Stimulated activated CD4-positive, alpha-beta T cell treated with anti-CD3 and anti-CD28 coated beads, Interleukin-12 subunit alpha, Interleukin-12 subunit beta, amount 100 ng/mL, for 4 hours (primary cell): ENCODE results near the gene BTAF1.
"Not testable (repeated sequence)": the region's sequence is repeated elsewhere in the genome, so short reads cannot be mapped to it uniquely, and the experiment has no call there.

Source experiments
- DNase-seq: peaks from one replicate; pipeline ENCODE4 v3.0.0-alpha.2; 2020

Gene BTAF1

DNA sequence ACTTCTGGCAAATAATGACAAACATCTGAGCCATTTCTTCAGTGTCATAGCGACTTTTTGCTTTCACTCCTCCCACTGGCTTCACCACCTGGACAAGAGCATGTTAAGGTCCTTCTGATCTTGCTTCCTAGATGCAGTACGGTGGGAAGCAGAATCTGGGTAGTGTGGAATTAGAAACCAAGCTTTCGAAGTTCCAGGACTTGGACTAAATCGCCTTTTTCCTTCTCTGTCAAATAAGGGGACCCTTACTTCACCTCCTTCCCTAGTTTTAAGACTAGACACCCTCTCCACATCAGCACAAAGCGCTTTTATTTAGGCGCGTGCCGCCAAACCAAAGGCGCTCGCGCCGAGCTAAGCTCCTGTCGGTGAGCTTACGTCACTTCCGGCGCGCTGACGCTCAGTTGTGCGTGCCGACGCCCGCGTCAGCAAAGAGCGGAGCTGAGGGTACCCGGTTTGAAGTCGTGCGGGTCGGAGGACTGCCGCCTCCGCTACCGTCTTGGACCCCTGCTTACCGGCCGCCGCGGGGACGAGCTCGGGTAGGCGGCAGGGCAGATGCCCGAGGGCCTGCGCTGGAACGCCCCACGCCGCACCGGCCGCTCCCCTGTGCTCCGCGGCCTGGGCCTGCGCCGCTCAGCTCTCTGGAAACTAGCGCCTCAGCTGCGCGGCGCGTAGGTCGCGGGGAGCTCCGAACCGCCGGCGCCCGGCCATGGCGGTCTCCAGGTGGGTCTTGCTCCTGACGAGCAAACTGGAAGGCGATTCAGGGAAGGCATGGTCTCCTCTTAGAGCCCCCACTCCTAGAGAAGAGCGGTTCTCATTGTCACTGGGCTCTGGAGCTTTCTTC, at the start of gene BTAF1:
TSS of gene BTAF1 (plus strand) at position 400 of the 841 bp plus-strand sequence. CDS start at position 707, 307 bp downstream.
- peak; percentile 90 for DNase-seq

DNA sequence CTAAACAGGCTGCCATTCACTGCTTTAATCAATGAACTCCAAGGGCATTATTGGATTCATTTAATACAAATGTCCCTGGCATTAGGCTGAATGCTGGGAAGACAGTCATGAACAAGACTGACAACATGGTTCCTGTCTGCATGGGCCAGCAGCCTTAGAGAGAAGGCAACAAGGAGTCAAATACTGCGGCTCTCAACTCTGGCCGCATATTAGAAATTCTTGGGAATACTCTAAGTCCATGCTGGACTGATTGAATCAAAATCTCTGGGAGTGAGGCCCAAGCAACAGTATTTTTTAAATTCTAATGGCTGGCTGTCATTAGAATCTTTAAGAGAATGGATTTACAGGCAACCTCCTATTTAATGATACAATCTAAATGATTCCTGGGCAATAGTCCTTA, 48.4 kb upstream of the BTAF1 start:
- DNase-seq = no peak

DNA sequence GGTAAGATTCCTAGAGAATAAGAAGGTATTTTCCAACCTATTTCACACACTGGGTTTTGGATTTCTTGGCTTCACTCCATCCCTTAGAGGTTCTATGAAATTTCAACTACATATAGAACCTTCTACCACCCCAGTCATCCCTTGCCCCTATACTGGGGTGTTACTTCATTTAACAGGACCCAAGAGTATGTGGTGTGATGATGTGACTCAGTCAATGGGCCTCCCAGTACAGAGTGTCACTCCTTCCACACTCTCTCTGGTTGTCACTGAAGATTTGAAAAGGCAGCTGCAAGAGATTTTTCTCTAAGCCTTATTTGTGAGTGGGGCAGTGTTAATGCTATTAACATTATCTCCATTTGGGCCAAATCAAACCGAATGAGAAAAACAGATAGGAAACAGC, 47.8 kb upstream of the BTAF1 start:
- DNase-seq = no peak

DNA sequence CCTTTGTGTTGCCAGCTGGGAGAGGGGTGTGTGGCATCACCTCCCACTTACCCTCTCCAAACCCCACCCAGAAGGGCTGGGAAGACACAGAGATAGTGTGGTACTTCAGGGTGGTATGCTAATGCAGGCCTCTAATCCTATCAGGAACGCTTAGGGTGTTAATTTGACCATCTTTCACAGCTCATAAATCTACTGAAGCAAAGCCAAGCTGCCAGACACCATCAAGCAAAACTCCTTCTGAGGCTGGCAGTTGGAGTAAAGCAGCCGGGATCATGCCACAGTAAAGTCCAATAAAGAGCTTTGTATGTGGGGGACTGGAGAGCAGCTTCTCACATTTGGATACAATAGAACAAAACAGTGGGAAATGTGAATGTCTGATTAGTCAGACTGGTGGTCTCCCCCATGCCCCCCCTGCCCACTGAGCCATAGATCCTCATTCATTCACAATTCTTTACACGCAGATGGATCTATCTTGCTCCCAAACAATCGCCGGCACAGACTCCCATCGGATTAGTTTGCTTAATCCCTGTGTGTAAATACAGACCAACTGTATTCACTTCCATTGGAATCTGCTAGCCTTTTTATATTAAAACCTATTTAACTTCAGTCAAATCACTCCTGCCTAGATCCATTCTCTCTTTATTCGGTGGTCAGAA, 43.9 kb upstream of the BTAF1 start:
- DNase-seq = no peak

DNA sequence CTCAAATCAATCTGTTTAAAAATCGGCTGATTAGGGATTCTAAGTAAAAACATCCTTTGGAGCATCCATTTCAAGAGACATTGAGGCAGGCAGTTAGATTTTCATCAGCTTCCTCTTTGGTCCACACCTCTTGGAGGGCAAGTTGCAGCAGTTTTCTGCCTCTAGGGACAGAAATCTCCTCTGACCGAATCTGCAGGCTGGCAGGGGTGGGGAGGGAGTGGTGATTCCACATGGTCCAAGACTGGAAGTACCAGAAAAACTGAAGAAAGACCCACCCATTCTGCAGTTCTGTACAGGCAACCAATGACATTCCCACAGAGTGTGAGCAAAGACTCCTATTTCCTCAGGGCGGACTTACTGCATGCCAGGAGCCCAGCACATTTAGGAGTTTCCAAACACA, 43.3 kb upstream of the BTAF1 start:
- DNase-seq = no peak

DNA sequence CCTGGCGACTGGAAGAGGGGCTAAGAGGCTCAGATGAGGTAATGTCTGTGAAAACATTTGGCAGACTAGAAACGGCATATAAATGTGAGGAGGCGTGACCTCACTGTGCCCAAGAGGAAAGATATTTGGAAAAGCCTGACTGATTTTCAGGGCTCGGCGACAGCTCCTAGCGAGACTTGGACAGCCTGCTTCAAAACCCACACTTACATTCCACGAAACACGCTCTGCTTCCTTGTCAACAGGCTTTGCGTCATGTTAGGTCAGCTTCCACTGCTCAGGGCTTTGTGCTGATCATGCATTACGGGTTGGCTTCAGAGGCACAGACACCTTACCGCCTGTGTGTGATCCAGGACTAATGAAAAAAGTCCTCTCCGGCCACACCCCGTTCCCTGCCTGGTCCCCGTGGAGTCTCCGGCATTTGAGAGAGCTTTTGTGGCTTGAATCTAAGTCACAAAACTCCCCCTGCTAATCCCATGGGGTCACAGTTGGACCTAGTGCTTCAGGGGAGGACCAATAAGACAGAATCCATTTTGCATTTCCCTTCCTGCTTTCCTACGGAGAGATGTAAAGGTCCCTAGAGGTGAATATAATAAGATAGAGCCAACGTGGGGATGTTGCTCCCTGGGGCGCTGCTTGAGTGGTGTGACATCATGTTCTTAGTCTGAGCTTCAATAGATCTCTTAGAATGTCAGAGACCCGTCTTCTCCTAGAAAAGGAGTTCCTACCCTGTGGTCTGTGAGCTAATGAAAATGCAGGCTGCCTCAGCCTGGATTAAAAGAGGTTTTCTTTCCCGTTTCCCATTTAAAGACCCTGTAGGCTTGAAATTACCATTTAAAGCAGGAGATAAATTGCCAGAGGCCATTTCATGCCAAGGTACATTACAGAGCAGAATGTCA, 39.8 kb upstream of the BTAF1 start:
- DNase-seq = no peak

DNA sequence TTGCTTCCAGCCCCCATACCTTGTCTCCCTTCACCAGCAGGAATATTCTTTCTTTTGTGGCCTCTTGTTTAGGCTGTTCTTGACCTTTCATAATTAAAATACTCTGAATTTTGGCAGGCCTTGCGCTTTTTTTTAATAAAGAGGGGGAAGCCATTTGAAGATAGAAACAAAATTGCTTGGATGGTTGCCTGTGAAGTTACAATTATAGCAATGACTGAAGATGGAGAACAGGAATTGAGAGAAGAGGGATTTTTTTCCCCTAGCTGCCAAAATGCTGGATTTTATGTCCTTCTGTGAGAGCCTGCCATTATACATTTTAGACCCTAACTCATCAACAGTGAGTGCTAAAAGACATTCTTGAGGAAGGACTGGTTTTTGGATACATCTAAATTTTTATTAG, 39.0 kb upstream of the BTAF1 start:
- DNase-seq = no peak

DNA sequence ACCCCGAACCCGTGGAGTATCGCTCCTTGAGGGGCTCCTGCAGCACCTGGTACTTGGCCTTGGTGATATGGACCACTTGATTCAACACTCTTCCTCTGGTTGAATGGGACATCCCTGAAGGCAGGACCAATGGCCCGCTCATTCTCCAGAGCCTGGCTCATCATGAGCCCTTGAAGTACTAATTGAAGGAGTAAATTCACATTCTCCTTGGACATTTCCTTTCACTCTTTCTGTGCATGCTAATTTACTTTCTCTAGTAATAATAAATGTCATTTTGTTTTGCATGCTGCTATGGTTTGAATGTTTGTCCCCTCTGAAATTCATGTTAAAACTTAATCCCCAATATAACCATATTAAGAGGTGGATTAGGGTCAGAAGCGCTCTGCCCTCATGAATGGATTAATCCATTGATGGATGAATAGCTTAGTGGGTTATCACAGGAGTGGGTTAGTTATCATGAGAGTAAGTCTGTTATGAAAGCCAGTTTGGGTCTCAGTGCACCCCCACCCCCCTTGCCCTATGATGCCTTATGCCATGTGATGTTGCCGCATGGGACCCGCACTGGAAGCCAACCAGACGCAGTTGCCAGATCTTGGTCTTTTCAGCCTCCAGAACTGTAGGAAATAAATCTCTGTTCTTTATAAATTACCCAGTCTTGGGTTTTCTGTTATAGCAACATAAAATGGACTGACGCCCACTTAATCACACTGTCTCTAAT, 38.0 kb upstream of the BTAF1 start:
- no peak for DNase-seq

DNA sequence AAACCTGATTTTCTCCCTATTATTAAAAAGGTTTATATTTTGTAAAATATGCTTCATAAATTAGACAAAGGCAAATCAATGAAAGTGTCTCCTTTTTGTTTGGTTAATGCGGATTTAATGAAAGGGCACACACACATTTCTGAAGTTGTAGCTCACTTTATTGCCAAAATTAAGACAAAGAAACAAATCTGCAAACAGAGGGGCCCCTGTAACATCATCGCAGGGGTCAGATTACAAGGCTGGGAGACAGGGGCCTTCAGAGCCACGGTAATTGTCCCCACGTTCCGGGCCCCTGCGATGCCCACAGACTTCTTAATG, 36.7 kb upstream of the BTAF1 start:
- no peak for DNase-seq

DNA sequence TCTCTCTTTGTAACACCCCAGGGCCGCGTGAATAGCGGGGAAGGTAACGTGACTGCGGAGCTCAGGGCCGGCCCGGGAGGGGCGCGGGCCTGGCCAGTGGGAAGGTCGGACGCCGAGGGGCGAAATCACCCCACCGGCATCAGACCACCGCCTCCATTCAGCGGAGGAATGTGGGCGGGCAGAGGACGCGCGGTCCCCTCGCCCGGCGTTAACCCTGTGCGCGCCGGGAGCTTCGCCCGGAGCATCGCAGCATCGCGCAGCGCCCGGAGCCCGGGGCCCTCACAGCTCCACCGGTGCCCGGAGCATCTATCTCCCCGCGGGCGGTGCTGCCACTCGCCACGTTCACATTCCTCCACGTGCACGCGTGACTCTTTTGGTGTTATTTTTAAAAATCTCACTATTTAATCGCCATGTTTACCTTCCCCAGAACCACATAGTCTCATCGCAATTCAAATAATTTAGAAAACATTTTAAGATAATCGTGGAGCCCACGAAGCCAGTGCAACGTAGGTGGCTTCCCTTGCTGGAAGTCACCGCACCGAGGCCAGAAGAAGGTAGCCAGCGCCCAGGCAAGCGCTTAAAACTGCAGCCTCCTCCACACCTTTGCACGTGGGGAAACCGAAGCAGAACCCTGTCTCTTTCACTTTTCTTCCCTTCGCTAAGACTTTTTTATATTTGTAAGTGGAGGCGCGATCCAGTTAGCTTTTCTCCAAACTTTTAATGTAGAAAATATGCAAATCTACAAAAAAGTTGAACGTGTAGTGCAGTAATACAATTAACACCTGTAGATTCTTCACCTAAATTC, 36.1 kb upstream of the BTAF1 start:
- DNase-seq = peak; percentile 11

DNA sequence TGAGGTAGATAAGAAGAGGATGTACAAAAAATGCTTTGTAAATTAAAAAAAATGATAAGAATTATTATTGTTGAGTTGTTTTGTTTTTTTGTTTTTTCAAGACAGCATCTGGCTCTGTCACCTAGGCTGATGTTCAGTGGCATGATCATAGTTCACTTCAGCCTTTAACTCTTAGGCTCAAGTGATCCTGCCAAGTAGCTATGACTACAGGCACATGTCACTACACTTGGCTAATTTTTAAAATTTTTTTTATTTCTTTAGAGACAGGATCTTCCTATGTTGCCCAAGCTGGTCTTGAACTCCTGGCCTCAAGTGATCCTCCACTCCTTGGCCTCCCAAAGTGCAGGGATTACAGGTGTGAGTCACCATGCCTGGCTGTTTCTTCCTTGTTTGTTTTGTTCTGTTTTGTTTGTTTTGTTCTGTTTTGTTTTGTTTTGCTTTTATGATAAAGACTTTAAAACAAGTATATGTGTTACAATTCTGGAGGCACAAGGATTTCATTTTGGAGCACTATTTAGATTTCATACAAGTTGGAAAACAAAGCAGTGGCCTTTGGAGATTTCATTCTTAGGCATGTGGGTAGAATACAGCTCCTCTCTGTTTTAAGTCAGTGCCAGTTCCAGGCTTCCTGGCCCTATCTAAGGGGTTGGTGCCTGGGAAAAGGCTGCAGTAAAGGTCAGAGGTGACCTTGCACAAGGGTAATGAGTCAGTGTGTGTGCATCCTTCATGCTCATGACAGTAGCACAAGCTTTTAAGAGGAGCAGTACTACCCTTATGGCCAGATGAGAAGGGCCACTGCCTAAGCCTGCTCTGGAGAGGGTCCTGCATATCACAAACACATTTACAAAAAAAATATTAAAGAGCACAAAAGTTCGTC, 32.2 kb upstream of the BTAF1 start:
- no peak for DNase-seq

DNA sequence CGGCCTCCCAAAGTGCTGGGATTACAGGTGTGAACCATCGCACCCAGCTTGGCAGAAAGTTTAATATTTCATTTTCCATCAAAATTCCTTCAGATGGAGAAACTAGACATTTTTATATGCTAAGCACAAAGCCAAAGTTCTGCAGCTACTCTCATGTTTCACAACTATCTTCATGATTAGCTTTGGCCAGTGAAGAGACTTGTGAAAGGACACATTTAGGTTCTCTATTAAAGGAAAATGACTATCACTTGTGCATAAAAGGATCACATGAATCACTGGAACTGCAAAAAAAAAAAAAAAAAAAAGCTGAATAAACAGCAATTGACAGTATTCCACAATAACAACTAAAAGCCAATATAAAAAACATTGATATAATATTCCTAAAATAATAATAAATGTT, 30.5 kb upstream of the BTAF1 start:
- no peak for DNase-seq

DNA sequence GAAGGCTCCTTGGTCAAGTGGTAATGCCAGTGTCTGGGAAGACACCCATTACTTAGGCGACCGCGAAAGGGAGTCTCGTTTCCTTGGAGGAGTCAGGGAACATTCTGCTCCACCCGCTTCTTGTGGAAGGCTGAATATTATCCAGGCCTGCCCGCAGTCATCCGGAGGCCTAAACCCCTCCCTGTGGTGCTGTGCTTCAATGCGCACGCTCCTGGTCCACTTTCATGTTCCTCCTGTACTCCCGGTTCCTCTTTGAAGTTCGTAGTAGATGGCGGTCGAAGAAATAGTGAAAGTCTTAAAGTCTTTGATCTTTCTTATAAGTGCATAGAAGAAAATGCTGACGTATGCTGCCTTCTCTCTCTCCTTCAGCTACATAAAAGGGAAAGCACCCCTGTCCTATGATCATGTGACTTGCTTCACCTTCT, 29.3 kb upstream of the BTAF1 start:
- not testable (repeated sequence) for DNase-seq

DNA sequence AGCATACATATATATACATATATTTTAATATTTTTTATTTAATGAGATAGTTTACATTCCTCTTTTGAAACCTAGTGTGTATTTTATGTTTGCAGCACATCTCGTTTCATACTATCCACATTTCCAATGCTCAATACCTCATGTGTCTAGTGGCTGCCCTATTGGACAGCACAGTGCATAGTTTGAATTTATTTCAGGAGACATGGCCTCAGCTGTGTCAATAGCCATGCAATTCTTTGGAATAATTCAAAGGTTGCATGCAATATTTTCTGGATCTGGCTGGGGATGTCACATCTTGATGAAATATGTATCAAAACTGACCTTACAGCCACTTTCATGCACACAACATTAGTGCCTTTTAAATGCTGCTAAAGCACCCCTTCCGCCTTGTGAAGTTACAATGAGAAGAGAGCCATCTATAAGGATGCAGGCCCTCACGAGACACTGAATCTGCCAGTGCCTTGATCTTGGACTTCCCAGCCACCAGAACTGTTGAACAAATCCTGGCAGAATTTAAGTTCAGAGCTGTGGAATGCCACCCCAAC, 27.3 kb upstream of the BTAF1 start:
- no peak for DNase-seq

DNA sequence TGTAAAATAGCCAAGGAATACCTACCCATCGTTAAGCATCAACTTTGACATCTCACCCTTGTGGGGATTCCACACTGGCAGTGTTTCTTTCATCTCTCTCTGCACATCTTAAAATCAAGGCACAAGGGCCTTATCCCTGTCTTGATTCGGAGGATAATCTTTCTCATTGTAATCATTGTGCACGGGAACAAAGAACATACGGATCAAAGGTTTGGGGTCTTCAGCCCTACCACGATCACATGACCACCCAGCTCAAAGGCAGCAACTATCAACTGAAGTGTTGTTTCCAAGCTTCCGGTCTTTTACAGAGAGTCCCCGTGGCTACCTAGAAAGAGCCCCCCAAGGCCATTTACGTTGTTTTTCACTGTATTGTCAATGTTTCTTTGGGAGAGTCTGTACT, 26.1 kb upstream of the BTAF1 start:
- no peak for DNase-seq

DNA sequence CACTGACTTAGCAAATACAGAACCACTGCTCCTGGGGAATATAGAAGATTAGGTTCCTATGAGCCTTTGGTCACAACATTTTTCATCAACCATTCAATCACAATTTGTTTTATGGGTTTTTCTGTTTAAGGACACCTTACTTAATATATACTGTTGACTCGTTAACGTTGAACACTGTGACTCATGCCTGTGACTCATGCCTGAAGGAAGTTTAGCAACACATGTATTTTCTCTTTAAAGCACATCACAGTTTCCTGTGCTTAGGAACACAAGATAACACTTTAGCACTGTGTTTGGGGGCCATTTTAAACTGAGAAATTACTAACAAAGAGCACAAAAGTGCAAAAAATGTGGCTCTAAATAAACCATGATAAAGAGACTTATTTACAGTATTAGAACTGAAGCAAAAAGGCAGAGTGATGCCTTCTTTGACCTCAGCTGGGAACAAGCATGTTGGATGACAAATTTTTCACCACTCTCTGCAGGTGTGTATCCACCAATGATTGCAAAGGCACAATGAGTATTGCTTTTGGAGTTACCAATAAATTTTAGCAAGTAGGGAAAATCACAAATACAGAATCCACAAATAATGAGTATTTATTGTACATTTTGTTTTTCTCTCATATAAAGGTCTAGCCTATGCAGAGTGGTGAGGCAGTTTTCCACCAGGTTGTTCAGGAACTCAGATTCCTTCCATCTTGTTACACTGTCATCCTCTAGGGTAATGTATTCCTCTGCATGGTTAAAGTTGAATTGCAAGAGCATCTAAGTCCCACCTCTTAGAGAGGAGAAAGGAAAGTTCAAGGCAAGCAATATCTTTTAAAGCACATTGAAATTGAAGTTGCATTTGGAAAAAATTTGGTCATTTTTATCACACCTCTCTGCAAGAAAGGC, 21.5 kb upstream of the BTAF1 start:
- DNase-seq = peak; percentile 26

DNA sequence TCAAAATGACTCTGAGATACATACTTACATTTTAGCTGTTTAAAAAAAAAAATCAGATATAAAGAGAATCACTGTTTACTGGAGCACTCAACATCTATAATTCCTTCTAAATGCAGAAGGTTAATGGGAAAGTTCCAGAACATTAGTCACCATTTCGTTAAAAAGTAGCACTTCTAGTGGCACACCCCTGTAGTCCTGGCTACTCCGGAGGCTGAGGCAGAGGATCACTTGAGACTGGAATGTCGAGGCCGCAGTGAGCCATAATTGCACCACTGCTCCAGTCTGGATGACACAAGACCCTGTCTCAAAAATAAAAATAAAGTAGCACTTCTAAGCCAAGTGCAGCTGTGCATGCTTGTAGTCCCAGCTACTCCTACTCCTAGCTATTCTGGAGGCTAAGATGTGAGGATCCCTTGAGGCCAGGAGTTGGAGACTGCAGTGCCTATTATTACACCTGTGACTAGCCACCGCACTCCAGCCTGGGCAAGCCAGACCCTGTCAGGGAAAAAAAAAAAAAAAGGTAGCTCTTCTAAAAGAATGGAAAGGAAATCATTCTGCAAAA, 16.5 kb upstream of the BTAF1 start:
- no peak for DNase-seq

DNA sequence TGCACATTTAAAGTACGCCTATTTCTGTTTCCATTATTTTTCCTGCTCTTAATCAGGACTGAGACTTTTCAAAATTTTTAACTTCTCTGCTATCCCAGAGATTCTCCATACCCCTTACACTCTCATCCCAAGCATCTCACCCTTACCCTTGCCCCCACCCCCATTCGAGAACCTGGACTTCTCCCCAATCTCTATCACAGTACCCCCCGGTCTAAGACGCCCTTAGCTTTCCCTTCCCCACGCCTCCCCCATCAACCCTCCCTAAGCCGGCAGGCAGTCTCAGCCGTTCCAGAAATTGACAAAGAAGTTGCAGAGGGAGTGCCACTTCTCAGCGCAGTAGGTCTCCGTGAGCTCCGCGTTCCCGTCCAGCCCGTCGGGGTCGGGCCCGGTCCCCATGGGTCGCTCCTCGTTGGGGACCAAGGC, 15.6 kb upstream of the BTAF1 start:
- DNase-seq = no peak
